GM23338 (cell line): Measurements from ENCODE around the gene ZNF536. TPM values are rescaled to one million over a fixed set of nuclear protein-coding genes. Genes with fewer than 3 reads are reported as not detected.

Experiments used
- ATAC-seq: fragments of 200-7000 bp; cut with Tn5 transposase; 3 replicates; pipeline ENCODE4 v1.9.1; 2020
- DNase-seq: peaks from one replicate; pipeline ENCODE4 v3.0.0-alpha.2; 2015; ENCODE audit warnings: low spot score
- H2AFZ ChIP-seq: fragments of 200-600 bp; sonication (generic); 2 replicates; pipeline ENCODE4 v1.8.0; 2016; ENCODE audit warnings: antibody characterized with exemption, mild to moderate bottlenecking, moderate library complexity
- H3F3A ChIP-seq: fragments of 200-600 bp; sonication (generic); replicated peaks from 2 replicates; pipeline ENCODE4 v1.8.0; 2017; ENCODE audit warnings: antibody characterized with exemption, mixed run types, low read depth
- H3K27ac ChIP-seq: fragments of 200-600 bp; sonication (generic); 2 replicates; pipeline ENCODE4 v1.6.1; 2016; ENCODE audit warnings: low read depth
- H3K27me3 ChIP-seq: fragments of 200-600 bp; sonication (generic); 2 replicates; pipeline ENCODE4 v1.8.0; 2016; ENCODE audit warnings: mild to moderate bottlenecking, mixed run types, moderate library complexity; ENCODE audit not compliant: insufficient read depth
- H3K36me3 ChIP-seq: fragments of 200-600 bp; sonication (generic); 2 replicates; pipeline ENCODE4 v1.8.0; 2016; ENCODE audit warnings: mild to moderate bottlenecking; ENCODE audit not compliant: insufficient read depth
- H3K4me1 ChIP-seq: fragments of 200-600 bp; sonication (generic); 2 replicates; pipeline ENCODE4 v1.8.0; 2016; ENCODE audit warnings: mild to moderate bottlenecking, moderate library complexity; ENCODE audit not compliant: insufficient read depth
- H3K4me2 ChIP-seq: fragments of 200-600 bp; sonication (generic); 2 replicates; pipeline ENCODE4 v1.7.1; 2017; ENCODE audit warnings: mixed run types
- H3K4me3 ChIP-seq: fragments of 200-600 bp; sonication (generic); 2 replicates; pipeline ENCODE4 v1.6.1; 2016; ENCODE audit warnings: mixed run types
- H3K79me2 ChIP-seq: fragments of 200-600 bp; sonication (generic); replicated peaks from 2 replicates; pipeline ENCODE4 v1.8.0; 2017; ENCODE audit warnings: mild to moderate bottlenecking; ENCODE audit not compliant: insufficient read depth
- H3K9me2 ChIP-seq: fragments of 200-600 bp; sonication (generic); 2 replicates; pipeline ENCODE4 v1.8.0; 2017; ENCODE audit not compliant: insufficient read depth
- H4K20me1 ChIP-seq: fragments of 200-600 bp; sonication (generic); replicated peaks from 2 replicates; pipeline ENCODE4 v1.8.0; 2017; ENCODE audit warnings: mild to moderate bottlenecking; ENCODE audit not compliant: insufficient read depth
- H3K27ac Mint-ChIP-seq: 2 replicates; pipeline ENCODE4 v1.8.0; 2020; ENCODE audit warnings: inconsistent platforms, mild to moderate bottlenecking, moderate library complexity, mixed read lengths
- H3K27me3 Mint-ChIP-seq: 3 replicates; pipeline ENCODE4 v1.8.0; 2022; ENCODE audit warnings: low read depth, mild to moderate bottlenecking, moderate library complexity, mixed read lengths, inconsistent platforms; ENCODE audit not compliant: insufficient read depth, poor library complexity
- H3K36me3 Mint-ChIP-seq: 3 replicates; pipeline ENCODE4 v1.8.0; 2021; ENCODE audit warnings: low read depth, mild to moderate bottlenecking, inconsistent platforms, moderate library complexity, mixed read lengths
- H3K4me1 Mint-ChIP-seq: 3 replicates; pipeline ENCODE4 v1.8.0; 2020; ENCODE audit warnings: mild to moderate bottlenecking, inconsistent platforms, mixed read lengths
- H3K4me3 Mint-ChIP-seq: 3 replicates; pipeline ENCODE4 v1.8.0; 2021; ENCODE audit warnings: moderate library complexity, mild to moderate bottlenecking, inconsistent platforms, mixed read lengths
- H3K9me3 Mint-ChIP-seq: 3 replicates; pipeline ENCODE4 v1.8.0; 2020; ENCODE audit warnings: moderate library complexity, mild to moderate bottlenecking, inconsistent platforms, mixed read lengths
- CREB1 ChIP-seq: fragments of 250-450 bp; sonication (Bioruptor Pico); IDR thresholded peaks from 2 replicates; pipeline ENCODE4 v1.5.0; 2020; ENCODE audit warnings: low read depth, mild to moderate bottlenecking, moderate library complexity
- CTCF ChIP-seq, 2 experiments: fragments of 200-600 bp in 1 of 2; sonication (generic) in 1 of 2; conservative IDR thresholded peaks; 2 replicates each; pipeline versions ENCODE4 v1.5.1 to v1.6.1; 2016 to 2017; ENCODE audit warnings: antibody characterized with exemption in 2 of 2, low read depth in 2 of 2, mild to moderate bottlenecking in 2 of 2, moderate library complexity in 1 of 2
- EZH2 ChIP-seq: fragments of 200-600 bp; sonication (generic); IDR thresholded peaks from one replicate; pipeline ENCODE4 v1.8.0; 2017; ENCODE audit warnings: antibody characterized with exemption, mild to moderate bottlenecking, low read depth; ENCODE audit not compliant: unreplicated experiment
- EZH2phosphoT487 ChIP-seq: fragments of 200-600 bp; sonication (generic); IDR thresholded peaks from one replicate; pipeline ENCODE4 v1.8.1; 2018; ENCODE audit warnings: antibody characterized with exemption; ENCODE audit not compliant: unreplicated experiment
- JUNB ChIP-seq: IDR thresholded peaks from one replicate; pipeline ENCODE4 v1.6.1; 2016; ENCODE audit warnings: antibody characterized with exemption; ENCODE audit not compliant: unreplicated experiment
- NANOG ChIP-seq: IDR thresholded peaks from 2 replicates; pipeline ENCODE4 v1.6.1; 2016; ENCODE audit warnings: antibody characterized with exemption, borderline replicate concordance
- POLR2AphosphoS5 ChIP-seq: IDR thresholded peaks from 2 replicates; pipeline ENCODE4 v1.6.1; 2016; ENCODE audit warnings: antibody characterized with exemption, low read depth
- REST ChIP-seq: IDR thresholded peaks from one replicate; pipeline ENCODE4 v1.6.1; 2018; ENCODE audit warnings: antibody characterized with exemption; ENCODE audit not compliant: unreplicated experiment
- STAT1 ChIP-seq: IDR thresholded peaks from one replicate; pipeline ENCODE4 v1.6.1; 2016; ENCODE audit warnings: antibody characterized with exemption; ENCODE audit not compliant: unreplicated experiment
- ZNF114 ChIP-seq: fragments of 250-450 bp; sonication (Bioruptor Pico); IDR thresholded peaks from 2 replicates; pipeline ENCODE4 v1.5.0; 2020; ENCODE audit warnings: mild to moderate bottlenecking, moderate library complexity
- ZNF331 ChIP-seq: fragments of 250-450 bp; sonication (Bioruptor Pico); IDR thresholded peaks from 2 replicates; pipeline ENCODE4 v1.5.0; 2020; ENCODE audit warnings: low read depth, mild to moderate bottlenecking, moderate library complexity
- ZNF462 ChIP-seq: fragments of 250-450 bp; sonication (Bioruptor Pico); IDR thresholded peaks from 2 replicates; pipeline ENCODE4 v1.5.0; 2020; ENCODE audit warnings: mild to moderate bottlenecking, moderate library complexity
- polyA plus RNA-seq: library from polyadenylated mRNA; unstranded; fragments of >200 nt; fragmentation: Nextera tagmentation; extraction: Ambion mirVana; gene quantifications from 2 replicates; pipeline ENCODE4 v1.2.1, GENCODE V29; 2016
- total RNA-seq: library from RNA; depleted of rRNA; stranded (reverse); fragments of >200 nt; shearing (Covaris generic); gene quantifications from 2 replicates; pipeline ENCODE4 v1.2.3, GENCODE V29; 2014
- TF ChIP-seq, protein P1 (sequence below): IDR thresholded peaks from 2 replicates; pipeline ENCODE4 v1.6.1; 2016; ENCODE audit warnings: antibody characterized with exemption

ZNF536 gene
- total and polyA plus RNA-seq, 2 experiments from 2014 or later = 0.07 TPM; not detected in 1

DNA sequence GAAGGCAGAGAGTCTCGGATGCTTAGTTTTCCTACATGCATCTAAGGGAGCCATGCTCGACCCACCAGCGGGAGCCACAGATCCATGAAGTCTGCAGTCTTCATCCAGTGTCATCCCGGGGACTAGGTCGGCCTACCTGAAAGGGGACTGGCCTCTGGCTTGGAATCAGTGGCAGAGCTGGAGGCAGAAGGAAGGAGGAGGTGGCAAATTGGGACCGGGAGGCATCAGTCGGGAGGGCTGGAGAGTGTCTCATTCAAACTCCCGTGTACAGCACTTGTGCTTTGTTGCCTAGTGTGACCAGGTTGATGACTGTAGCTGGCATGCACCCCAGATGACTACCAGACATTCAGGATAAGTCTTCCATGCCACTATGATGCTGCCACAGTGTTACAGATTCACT lies 26.5 kb upstream of the ZNF536 start:
- Histone ChIP-seq H3K4me2 (no peak overlapping the region), H3K79me2 (no peaks in the 10 kb centered on the region), H3K27ac (no peak overlapping the region), H2AFZ (no peak overlapping the region), H4K20me1 (no peaks in the 10 kb centered on the region), H3K36me3 (no peaks in the 10 kb centered on the region), H3K9me2 (peaks cover 5% of the 10 kb centered on the region; the same call in 1 of the 2 replicates), H3K4me3 (no peak overlapping the region), H3F3A (no peaks in the 10 kb centered on the region), H3K4me1 (peaks cover 4% of the 10 kb centered on the region), H3K27me3 (no peaks in the 10 kb centered on the region)
- no peaks in the 10 kb centered on the region for H3K27me3 Mint-ChIP-seq
- DNase-seq = no peak
- H3K4me1 Mint-ChIP-seq = peaks cover 15% of the 10 kb centered on the region
- no peaks in the 10 kb centered on the region for H3K36me3 Mint-ChIP-seq
- no peak overlapping the region for H3K4me3 Mint-ChIP-seq
- no peak overlapping the region for H3K27ac Mint-ChIP-seq
- no peak for ATAC-seq
- H3K9me3 Mint-ChIP-seq = peaks cover 2% of the 10 kb centered on the region; the same call in 1 of the 3 replicates
- TF ChIP-seq JUNB (no peak), EZH2phosphoT487 (no peak), POLR2AphosphoS5 (no peak), ZNF331 (CRISPR knock-in tag) (no peak), STAT1 (no peak), ZNF114 (no peak), REST (no peak), CREB1 (no peak), ZNF462 (CRISPR knock-in tag) (no peak), EZH2 (no peak), NANOG (no peak), CTCF (conservative IDR thresholded peaks at IDR 0.05; ENCODE audit: low read depth in 2 of 2) (no peak)
- TF ChIP-seq, protein P1, sequence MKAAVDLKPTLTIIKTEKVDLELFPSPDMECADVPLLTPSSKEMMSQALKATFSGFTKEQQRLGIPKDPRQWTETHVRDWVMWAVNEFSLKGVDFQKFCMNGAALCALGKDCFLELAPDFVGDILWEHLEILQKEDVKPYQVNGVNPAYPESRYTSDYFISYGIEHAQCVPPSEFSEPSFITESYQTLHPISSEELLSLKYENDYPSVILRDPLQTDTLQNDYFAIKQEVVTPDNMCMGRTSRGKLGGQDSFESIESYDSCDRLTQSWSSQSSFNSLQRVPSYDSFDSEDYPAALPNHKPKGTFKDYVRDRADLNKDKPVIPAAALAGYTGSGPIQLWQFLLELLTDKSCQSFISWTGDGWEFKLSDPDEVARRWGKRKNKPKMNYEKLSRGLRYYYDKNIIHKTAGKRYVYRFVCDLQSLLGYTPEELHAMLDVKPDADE = no peak
